ENCODE data around the gene ZBTB11. TPM values are rescaled to one million over a fixed set of nuclear protein-coding genes. Genes with fewer than 3 reads are reported as not detected.

The ZBTB11 gene
- total RNA-seq, 1 experiment from 2014 or later = 14.8 TPM

- Mint-ChIP-seq H3K4me1 (peaks cover 15 to 19% of the 10 kb centered on the region in 2 experiments), H3K36me3 (ENCODE audit: insufficient read depth in 1 of 3, low read depth in 3 of 3) (no peaks in the 10 kb centered on the region), H3K9me3 (no peaks in the 10 kb centered on the region), H3K4me3 (no peak overlapping the region), H3K27ac (no peak overlapping the region), H3K27me3 (ENCODE audit: low read depth) (no peaks in the 10 kb centered on the region)
- Histone ChIP-seq H2BK15ac (ENCODE audit: low read depth, low read length) (no peak overlapping the region), H3T11ph (ENCODE audit: low read length) (no peak overlapping the region), H3K27me3 (ENCODE audit: insufficient read depth, low read length) (no peaks in the 10 kb centered on the region), H2AK5ac (ENCODE audit: insufficient read length, low read length) (no peak overlapping the region), H3K79me1 (ENCODE audit: insufficient read depth, low read depth, low read length, poor library complexity, severe bottlenecking) (peaks cover 3% of the 10 kb centered on the region), H3K4me1 (ENCODE audit: insufficient read depth, low read length) (no peaks in the 10 kb centered on the region), H3K56ac (ENCODE audit: insufficient read length, low read depth, low read length) (no peak overlapping the region), H3K27ac (ENCODE audit: insufficient read length, low read depth, low read length) (no peak overlapping the region), H3K9me3 (ENCODE audit: control insufficient read depth, low read depth, low read length) (no peaks in the 10 kb centered on the region), H4K5ac (ENCODE audit: insufficient read length, low read depth, low read length) (no peak overlapping the region), H3K23ac (ENCODE audit: insufficient read length, low read depth, low read length) (no peak overlapping the region), H3K9ac (ENCODE audit: extremely low read depth, insufficient read length, low read length) (no peak overlapping the region), H4K20me1 (ENCODE audit: control insufficient read depth, insufficient read depth, insufficient read length) (no peaks in the 10 kb centered on the region), H3K23me2 (ENCODE audit: insufficient read length, low read depth, low read length, poor library complexity, severe bottlenecking) (peaks cover 6% of the 10 kb centered on the region), H2AFZ (ENCODE audit: low read length) (peak overlapping the region; percentile 87), H4K8ac (replicated peaks; ENCODE audit: insufficient read length, low read depth, low read length) (no peak overlapping the region), H2BK12ac (ENCODE audit: insufficient read length, low read depth, low read length) (no peak overlapping the region), H3K18ac (ENCODE audit: insufficient read length, low read depth, low read length) (no peak overlapping the region), H2BK5ac (ENCODE audit: insufficient read length, low read length) (no peak overlapping the region), H3K4ac (ENCODE audit: low read depth, low read length) (no peak overlapping the region), H2BK120ac (ENCODE audit: low read depth, low read length, poor library complexity, severe bottlenecking) (no peak overlapping the region), H3K14ac (ENCODE audit: insufficient read depth, low read length) (no peak overlapping the region), H3K79me2 (ENCODE audit: insufficient read depth, low read length) (no peaks in the 10 kb centered on the region), H4K91ac (ENCODE audit: insufficient read length, low read depth, low read length) (no peak overlapping the region), H3K4me2 (ENCODE audit: insufficient read depth, insufficient read length, low read length) (no peak overlapping the region), H2BK20ac (ENCODE audit: low read depth, low read length, poor library complexity, severe bottlenecking) (no peak overlapping the region)
- no peak for TF ChIP-seq CTCF (conservative IDR thresholded peaks at IDR 0.05)
- DNase-seq = no peak
- no CpG with 5 or more reads among the region's 10 CpGs for WGBS (ENCODE audit: extremely low coverage, insufficient read length, low lambda C conversion rate)
Measured at GRCh38 chr3:101720851-101721840, 44.2 kb upstream of the ZBTB11 start.

Data from H9 (cell line).